NCI-H2171 (cell line): ENCODE results near the gene TREH.
"Not testable (repeated sequence)": the region's sequence is repeated elsewhere in the genome, so short reads cannot be mapped to it uniquely, and the experiment has no call there.

ENCODE experiments used
- DNase-seq: peaks from one replicate; lab custom pipeline; 2025; lab: John Stamatoyannopoulos, UW

TREH gene

GRCh38 chr11:118696673-118697226 lies 17.3 kb upstream of the TREH start:
- no peak for DNase-seq

- no peak for DNase-seq
Observed at GRCh38 chr11:118694771-118695170, 15.3 kb upstream of the TREH start.

GRCh38 chr11:118694185-118694584 lies 14.7 kb upstream of the TREH start:
- no peak for DNase-seq

- no peak for DNase-seq
Observed at GRCh38 chr11:118691926-118692830, 12.7 kb upstream of the TREH start.

GRCh38 chr11:118690553-118691304 lies 11.3 kb upstream of the TREH start:
- no peak for DNase-seq

- DNase-seq: peak; percentile 68
Observed at GRCh38 chr11:118689852-118690552, 10.6 kb upstream of the TREH start.

GRCh38 chr11:118689503-118689851 lies 10.0 kb upstream of the TREH start:
- DNase-seq: no peak

GRCh38 chr11:118688851-118689502 lies 9.5 kb upstream of the TREH start:
- no peak for DNase-seq

GRCh38 chr11:118688339-118688738 lies 8.9 kb upstream of the TREH start:
- DNase-seq: not testable (repeated sequence)

- no peak for DNase-seq
Observed at GRCh38 chr11:118687906-118688305, 8.5 kb upstream of the TREH start.

GRCh38 chr11:118684187-118684586 lies 4.7 kb upstream of the TREH start:
- DNase-seq: no peak

GRCh38 chr11:118682939-118683338 lies 3.5 kb upstream of the TREH start:
- not testable (repeated sequence) for DNase-seq

- DNase-seq: no peak
Observed at GRCh38 chr11:118682372-118682771, 2.9 kb upstream of the TREH start.

GRCh38 chr11:118678908-118679307 lies 542 bp downstream of the TREH start:
- DNase-seq: not testable (repeated sequence)

GRCh38 chr11:118677977-118678376 lies 1.5 kb downstream of the TREH start:
- DNase-seq: no peak

GRCh38 chr11:118674082-118674435 lies 5.4 kb downstream of the TREH start:
- DNase-seq: no peak

- no peak for DNase-seq
Observed at GRCh38 chr11:118673361-118674081, 5.9 kb downstream of the TREH start.

- DNase-seq: no peak
Observed at GRCh38 chr11:118672846-118673245, 6.6 kb downstream of the TREH start.

- DNase-seq: no peak
Observed at GRCh38 chr11:118671254-118671653, 8.2 kb downstream of the TREH start.

GRCh38 chr11:118670063-118670462 lies 9.4 kb downstream of the TREH start:
- DNase-seq: no peak

- peak; percentile 69 for DNase-seq
Observed at GRCh38 chr11:118666371-118666770, 13.1 kb downstream of the TREH start.
